SK-N-SH treated with all-trans-retinoic acid at 6 μM for 48 hours (cell line): Measurements from ENCODE around the gene EMID1.

Source experiments
- ATAC-seq: fragments of 200-7000 bp; cut with Tn5 transposase; 3 replicates; pipeline ENCODE4 v1.9.1; 2020; ENCODE audit warnings: mild to moderate bottlenecking, moderate library complexity
- BACH2 ChIP-seq: fragments of 250-450 bp; sonication (Bioruptor Pico); IDR thresholded peaks from 2 replicates; pipeline ENCODE4 v1.9.0; 2021; ENCODE audit warnings: mild to moderate bottlenecking, borderline replicate concordance
- CREB5 ChIP-seq: fragments of 250-450 bp; sonication (Bioruptor Pico); IDR thresholded peaks from 2 replicates; pipeline ENCODE4 v1.5.1; 2020; ENCODE audit warnings: low read depth, mild to moderate bottlenecking, moderate library complexity
- CSDC2 ChIP-seq: fragments of 250-450 bp; sonication (Bioruptor Pico); IDR thresholded peaks from 2 replicates; pipeline ENCODE4 v1.5.0; 2020; ENCODE audit warnings: mild to moderate bottlenecking, moderate library complexity
- OSR1 ChIP-seq: fragments of 250-450 bp; sonication (Bioruptor Pico); IDR thresholded peaks from 2 replicates; pipeline ENCODE4 v1.8.0; 2022; ENCODE audit warnings: moderate library complexity, mild to moderate bottlenecking, inconsistent platforms
- PPARA ChIP-seq: fragments of 250-450 bp; sonication (Bioruptor Pico); IDR thresholded peaks from 2 replicates; pipeline ENCODE4 v1.5.0; 2020; ENCODE audit warnings: mild to moderate bottlenecking, borderline replicate concordance
- RARB ChIP-seq: fragments of 250-450 bp; sonication (Bioruptor Pico); IDR thresholded peaks from 2 replicates; pipeline ENCODE4 v1.8.0; 2021; ENCODE audit warnings: mild to moderate bottlenecking, moderate library complexity
- SNAI2 ChIP-seq: fragments of 250-450 bp; sonication (Bioruptor Pico); IDR thresholded peaks from 2 replicates; pipeline ENCODE4 v1.5.0; 2020; ENCODE audit warnings: mild to moderate bottlenecking, moderate library complexity
- TOX ChIP-seq: fragments of 250-450 bp; sonication (Bioruptor Pico); IDR thresholded peaks from 2 replicates; pipeline ENCODE4 v1.8.0; 2021; ENCODE audit warnings: mild to moderate bottlenecking, moderate library complexity, borderline replicate concordance
- TSHZ2 ChIP-seq: fragments of 250-450 bp; sonication (Bioruptor Pico); IDR thresholded peaks from 2 replicates; pipeline ENCODE4 v1.5.0; 2020; ENCODE audit warnings: mild to moderate bottlenecking, moderate library complexity
- ZC3H10 ChIP-seq: fragments of 250-450 bp; sonication (Bioruptor Pico); IDR thresholded peaks from 2 replicates; pipeline ENCODE4 v1.5.1; 2021; ENCODE audit warnings: mild to moderate bottlenecking, moderate library complexity
- ZFP3 ChIP-seq: fragments of 250-450 bp; sonication (Bioruptor Pico); IDR thresholded peaks from 2 replicates; pipeline ENCODE4 v1.5.0; 2020; ENCODE audit warnings: mild to moderate bottlenecking, moderate library complexity
- TF ChIP-seq, protein P1 (sequence below): fragments of 250-450 bp; sonication (Bioruptor Pico); IDR thresholded peaks from 2 replicates; pipeline ENCODE4 v1.5.1; 2021; ENCODE audit warnings: mild to moderate bottlenecking, moderate library complexity
- TF ChIP-seq, protein P2 (sequence below): fragments of 250-450 bp; sonication (Bioruptor Pico); IDR thresholded peaks from 2 replicates; pipeline ENCODE4 v1.8.0; 2020; ENCODE audit warnings: mild to moderate bottlenecking, moderate library complexity, borderline replicate concordance

The EMID1 gene

DNA sequence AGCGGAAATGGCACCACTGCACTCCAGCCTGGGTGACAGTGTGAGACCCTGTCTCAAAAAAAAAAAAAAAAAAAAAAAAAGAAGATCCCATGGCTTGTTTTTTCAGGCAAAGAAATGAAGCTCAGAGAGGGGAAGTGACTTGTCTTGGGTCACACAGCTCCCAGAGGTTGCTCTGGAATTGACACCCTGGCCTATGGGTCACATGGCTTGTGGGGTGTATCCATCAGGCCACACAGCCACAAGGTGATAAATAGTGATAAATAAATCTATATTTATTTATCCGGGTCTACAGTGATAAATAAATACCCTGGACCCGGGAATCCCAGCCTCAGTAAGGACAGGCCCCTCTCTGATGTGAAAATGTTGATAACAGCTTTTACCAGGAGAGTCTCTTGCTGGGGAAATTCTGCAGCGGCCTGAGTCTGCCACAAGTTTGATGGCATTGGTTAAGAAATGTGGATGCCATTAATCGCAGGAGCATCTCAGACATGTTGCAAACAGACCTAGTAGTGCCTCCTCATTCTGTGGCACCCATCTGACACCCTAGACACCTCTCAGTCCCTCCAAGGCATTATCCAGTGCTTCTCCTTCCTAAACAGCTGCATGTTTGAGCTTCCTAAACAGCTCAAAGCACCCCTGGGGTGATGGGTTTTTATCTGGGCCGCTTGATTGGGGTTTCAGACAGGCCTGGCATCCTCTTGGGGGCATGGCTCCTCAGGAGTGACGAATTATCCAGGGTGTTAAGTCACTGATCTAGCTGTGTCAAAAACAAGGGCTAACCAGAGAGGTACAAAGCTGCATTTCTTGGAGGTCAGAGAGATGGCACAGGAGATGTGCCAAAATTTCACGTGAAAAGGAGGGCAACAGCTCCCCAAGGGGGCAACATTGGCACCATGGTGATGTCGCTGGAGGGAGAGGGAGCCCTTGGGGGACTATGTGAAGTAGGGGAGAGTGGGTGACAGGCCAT is 1.9 kb upstream of the EMID1 start:
- TF ChIP-seq CREB5 (CRISPR knock-in tag) = no peak
- TF ChIP-seq ZFP3 (CRISPR knock-in tag) = no peak
- ATAC-seq = no peak

- no peak for TF ChIP-seq ZC3H10 (CRISPR knock-in tag)
- TF ChIP-seq BACH2 (CRISPR knock-in tag) = no peak
- TF ChIP-seq, protein P1, sequence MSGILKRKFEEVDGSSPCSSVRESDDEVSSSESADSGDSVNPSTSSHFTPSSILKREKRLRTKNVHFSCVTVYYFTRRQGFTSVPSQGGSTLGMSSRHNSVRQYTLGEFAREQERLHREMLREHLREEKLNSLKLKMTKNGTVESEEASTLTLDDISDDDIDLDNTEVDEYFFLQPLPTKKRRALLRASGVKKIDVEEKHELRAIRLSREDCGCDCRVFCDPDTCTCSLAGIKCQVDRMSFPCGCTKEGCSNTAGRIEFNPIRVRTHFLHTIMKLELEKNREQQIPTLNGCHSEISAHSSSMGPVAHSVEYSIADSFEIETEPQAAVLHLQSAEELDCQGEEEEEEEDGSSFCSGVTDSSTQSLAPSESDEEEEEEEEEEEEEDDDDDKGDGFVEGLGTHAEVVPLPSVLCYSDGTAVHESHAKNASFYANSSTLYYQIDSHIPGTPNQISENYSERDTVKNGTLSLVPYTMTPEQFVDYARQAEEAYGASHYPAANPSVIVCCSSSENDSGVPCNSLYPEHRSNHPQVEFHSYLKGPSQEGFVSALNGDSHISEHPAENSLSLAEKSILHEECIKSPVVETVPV (CRISPR knock-in tag) = no peak
- TF ChIP-seq TSHZ2 (CRISPR knock-in tag) = no peak
- TF ChIP-seq SNAI2 (CRISPR knock-in tag) = no peak
- no peak for TF ChIP-seq PPARA (CRISPR knock-in tag)
- TF ChIP-seq ZFP3 (CRISPR knock-in tag) = no peak
- no peak for TF ChIP-seq OSR1 (CRISPR knock-in tag)
- TF ChIP-seq, protein P2, sequence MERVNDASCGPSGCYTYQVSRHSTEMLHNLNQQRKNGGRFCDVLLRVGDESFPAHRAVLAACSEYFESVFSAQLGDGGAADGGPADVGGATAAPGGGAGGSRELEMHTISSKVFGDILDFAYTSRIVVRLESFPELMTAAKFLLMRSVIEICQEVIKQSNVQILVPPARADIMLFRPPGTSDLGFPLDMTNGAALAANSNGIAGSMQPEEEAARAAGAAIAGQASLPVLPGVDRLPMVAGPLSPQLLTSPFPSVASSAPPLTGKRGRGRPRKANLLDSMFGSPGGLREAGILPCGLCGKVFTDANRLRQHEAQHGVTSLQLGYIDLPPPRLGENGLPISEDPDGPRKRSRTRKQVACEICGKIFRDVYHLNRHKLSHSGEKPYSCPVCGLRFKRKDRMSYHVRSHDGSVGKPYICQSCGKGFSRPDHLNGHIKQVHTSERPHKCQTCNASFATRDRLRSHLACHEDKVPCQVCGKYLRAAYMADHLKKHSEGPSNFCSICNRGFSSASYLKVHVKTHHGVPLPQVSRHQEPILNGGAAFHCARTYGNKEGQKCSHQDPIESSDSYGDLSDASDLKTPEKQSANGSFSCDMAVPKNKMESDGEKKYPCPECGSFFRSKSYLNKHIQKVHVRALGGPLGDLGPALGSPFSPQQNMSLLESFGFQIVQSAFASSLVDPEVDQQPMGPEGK (CRISPR knock-in tag) = no peak
- TF ChIP-seq RARB (CRISPR knock-in tag) = no peak
- no peak for TF ChIP-seq TOX (CRISPR knock-in tag)
- no peak for ATAC-seq
Measured at GRCh38 chr22:29204455-29205183, 1.1 kb upstream of the EMID1 start.

GRCh38 chr22:29205252-29205593 is 473 bp upstream of the EMID1 start:
- no peak for TF ChIP-seq CSDC2 (CRISPR knock-in tag)
- TF ChIP-seq CREB5 (CRISPR knock-in tag) = no peak
- TF ChIP-seq, protein P1 (CRISPR knock-in tag) = no peak
- no peak for TF ChIP-seq RARB (CRISPR knock-in tag)
- TF ChIP-seq TSHZ2 (CRISPR knock-in tag) = no peak
- TF ChIP-seq, all 23 proteins: peak for 0
- ATAC-seq = no peak
